DMS79 (cell line): ENCODE results near the gene PARD3.
"Not testable (repeated sequence)": the region's sequence is repeated elsewhere in the genome, so short reads cannot be mapped to it uniquely, and the experiment has no call there.

Source experiments
- DNase-seq: peaks from one replicate; lab custom pipeline; 2025; lab: John Stamatoyannopoulos, UW

PARD3 gene

DNA sequence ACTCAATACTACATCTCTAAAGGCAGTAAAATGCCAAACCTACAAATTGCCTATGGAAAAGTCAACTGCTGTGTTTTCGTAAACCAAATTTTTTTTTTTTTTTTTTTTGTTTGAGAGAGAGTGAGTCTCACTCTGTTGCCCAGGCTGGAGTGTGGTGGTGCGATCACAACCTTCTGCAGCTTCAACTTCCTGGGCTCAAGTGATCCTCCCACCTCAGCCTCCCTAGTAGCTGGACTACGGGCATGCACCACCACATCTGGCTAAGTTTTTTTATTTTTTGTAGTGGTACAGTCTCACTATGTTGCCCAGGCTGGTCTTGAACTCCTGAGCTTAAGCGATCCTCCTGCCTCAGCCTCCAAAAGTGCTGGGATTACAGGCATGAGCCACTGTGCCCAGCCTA, 74.0 kb downstream of the PARD3 start:
- DNase-seq = not testable (repeated sequence)

DNA sequence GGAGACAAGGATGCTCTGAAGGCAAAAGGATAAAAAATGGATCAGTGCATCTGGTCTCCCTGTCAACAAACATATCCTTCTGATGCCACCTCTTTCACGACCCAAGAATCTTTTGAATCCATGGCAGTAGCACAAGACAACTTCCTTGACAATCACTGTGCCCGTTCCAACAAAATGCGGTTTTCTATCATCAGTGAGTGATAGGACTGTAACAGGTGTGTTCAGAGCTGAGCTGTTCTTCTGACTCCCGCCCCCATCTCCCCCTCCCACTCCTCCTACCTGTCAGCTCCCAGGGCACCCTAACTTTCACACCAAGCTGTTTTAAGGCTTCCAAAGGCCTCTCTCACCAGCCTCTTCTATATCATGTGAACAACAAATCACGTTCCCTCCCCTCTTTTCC, 74.8 kb downstream of the PARD3 start:
- DNase-seq = no peak

DNA sequence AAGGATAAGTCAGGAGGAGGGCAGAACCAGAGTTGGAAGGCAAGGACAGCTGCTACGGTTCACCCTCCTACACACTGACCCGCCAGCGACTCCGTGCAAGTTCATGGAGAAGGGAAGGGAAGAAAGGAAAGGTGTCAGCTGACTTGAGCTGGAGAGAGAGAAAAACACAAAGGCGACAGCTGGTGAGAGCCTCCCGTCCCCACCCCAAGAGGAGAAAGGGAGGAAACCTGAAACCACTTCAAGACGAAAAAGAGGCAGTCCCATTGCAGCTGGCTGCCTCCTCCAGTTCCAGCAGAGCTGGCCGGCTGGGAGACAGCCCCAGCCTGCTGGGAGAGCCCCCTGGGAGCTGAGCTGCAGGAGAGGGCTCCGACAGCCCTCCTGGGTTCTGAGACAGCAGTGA, 75.2 kb downstream of the PARD3 start:
- DNase-seq = peak; percentile 53

DNA sequence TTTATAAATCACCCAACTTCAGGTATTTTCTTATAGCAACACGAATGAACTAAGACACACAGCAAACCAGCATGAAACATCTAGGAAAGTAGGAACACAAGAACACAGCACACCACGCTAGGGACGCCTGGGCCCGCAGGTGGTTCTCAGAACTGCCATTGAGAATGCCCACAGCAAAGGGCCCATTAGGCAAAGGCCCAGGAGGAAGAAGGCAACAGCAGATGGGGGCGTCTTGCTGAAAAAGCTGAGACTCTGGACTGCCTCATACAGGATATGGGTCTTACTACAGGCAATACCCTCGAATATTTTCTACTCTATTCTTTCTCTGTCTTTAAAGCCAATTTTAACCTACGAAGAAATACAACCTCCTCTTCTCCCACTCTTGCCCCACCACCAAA, 77.3 kb downstream of the PARD3 start:
- no peak for DNase-seq

DNA sequence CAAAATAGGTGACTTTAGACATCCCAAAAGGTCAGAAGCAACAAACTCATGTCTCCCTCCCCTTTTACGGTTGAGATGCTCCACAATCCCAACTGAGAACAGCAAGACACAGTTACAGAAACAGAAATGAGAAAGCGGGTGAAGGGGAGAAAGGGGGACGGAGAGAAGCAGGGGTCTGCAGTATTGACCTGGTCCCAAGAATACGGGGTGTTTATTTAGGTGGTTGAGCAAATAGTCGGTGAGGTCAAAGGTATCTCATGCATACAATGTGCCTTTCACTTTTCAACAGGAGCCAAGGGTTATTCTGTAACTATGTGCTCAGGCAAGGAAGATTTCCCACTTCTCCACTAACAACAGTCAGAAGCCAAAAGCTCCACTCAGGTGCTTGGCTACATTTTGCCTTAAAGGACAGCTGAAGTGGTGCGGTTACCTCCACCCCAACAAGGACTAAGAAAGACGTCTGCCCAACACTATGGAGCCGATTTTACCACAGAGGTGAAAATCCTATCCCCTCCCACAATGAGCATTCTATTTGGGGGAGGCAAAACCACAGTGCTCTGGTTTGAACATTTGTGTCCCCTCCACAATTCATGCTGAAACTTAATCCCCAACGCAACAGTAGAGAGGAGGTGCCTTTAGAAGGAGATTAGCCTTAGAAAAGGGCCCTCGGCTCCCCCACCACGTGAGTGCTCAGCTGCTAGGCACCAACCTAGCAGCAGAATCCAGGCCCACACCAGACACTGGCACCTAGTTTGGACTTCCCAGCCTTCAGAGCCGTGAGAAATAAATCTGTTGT, 77.9 kb downstream of the PARD3 start:
- DNase-seq = no peak

DNA sequence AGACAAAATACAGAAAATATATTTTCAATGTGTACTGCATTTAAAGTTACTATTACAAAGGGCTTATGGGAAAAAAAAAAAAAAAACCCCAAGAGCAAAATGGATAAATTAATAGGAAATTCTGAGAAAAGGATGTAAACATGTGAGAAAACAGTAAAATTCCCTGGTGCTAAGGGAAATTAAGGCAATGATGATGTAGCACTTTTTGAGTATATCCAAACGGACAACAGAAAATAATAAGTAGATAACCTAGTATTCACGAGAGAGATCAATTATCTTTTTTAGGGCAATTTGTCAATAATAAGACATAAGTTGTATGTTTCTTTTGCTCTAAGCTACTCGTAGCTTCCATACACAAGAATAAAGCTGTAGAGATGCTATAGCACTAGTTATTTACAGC, 80.2 kb downstream of the PARD3 start:
- DNase-seq = no peak

DNA sequence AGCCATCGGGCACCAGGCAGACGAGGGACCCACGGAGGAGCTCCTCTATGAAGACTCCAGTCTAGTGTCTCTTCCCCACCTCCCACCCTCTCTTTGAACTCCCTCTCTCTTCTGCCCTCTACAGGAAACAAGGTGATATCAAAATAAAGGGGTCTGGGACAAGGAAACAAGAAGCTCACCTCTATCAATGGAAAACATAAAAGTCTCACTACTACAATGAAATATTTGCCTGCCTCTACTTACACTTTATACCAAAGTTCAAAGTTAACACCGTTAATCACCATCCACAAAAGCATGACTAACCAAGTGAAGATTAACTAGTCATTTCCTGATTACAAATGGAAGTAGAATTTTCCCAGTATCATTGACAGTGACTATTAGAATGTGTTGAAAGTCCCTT, 82.2 kb downstream of the PARD3 start:
- no peak for DNase-seq

DNA sequence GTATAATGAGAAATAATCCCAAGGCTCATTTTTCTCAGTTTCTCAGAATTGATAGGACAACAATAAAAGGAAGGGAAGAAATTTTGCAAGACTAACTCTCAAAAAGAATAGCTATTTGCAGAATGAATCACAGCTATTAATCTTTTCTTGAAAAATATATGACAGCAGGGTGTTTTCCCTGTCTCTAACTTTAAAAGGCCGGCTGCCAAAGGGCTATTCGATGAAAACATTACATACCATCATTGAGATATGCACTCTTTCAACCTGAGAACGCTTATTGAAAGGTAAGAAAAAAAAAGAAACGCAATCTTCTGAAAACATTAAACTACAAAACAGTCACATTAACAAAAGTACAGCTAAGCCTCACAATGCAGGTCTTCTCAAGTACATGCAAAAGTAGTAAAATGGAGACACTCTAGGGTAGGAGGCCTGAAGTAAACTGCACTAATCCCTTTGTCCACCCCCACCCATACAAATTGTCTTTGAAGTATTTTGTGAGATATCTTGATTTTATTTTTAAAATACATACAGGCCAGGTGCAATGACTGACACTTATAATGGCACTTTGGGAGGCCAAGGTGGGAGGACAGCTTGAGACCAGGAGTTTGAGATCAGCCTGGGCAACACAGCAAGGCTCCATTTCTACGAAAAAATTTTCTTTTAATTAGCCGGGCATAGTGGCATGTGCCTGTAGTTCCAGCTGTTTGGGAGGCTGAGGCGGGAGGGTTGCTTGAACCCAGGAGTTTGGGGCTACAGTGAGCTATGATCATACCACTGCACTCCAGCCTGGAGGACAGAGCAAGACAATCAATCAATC, 83.0 kb downstream of the PARD3 start:
- no peak for DNase-seq

DNA sequence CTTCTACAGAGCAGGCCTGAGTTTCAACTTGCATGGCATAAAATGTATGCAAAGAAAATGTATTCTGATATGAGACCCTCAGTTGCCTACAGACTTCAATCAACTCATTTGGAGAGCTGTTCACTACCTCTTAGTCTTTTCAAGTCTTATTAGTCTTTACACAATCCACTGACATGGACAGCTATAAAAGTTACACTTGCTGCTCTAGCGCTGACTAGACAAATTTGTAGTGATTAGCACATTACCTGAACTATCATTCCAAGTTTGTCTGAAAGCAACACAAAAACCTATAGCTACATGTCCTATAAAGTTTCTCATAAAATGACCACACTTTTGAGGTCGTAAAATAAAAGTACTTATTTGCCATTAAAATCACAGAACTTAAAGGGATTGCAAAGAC, 83.9 kb downstream of the PARD3 start:
- DNase-seq = no peak

DNA sequence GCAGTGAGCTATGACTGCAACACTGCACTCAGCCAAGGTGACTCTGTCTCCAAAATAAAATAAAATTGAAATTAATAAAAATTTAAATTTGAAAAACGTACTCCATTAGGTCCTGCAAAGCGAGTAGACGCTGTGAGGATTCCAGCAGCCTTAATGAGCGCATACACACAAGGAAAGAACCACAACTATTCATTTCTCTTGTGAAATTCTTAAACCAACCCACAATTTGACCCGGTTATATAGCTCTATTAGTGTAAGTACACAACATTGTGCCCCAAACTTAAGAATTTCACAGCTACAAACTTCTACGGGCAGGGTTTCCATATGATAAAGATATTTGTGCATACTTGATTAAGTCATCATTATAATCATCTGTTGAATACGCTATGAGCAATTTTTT, 84.4 kb downstream of the PARD3 start:
- no peak for DNase-seq

DNA sequence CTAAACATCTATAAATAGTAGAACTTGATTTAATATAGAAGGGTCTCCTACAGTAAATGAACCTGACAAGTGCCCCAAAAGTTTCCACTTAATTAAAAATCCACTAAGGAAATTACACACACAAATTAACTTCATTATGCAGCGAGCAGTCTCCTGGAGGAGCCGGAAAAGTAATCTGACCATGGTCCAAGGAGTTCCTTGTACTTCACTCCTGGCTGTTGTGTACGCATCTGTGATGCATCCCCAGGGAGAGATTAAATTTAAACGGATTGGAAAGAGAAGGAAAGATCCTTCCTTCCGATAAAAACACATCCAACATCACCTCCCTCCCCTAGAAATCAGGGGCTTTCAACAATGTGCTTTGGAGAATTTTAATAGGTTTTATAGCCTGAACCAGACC, 85.5 kb downstream of the PARD3 start:
- no peak for DNase-seq

DNA sequence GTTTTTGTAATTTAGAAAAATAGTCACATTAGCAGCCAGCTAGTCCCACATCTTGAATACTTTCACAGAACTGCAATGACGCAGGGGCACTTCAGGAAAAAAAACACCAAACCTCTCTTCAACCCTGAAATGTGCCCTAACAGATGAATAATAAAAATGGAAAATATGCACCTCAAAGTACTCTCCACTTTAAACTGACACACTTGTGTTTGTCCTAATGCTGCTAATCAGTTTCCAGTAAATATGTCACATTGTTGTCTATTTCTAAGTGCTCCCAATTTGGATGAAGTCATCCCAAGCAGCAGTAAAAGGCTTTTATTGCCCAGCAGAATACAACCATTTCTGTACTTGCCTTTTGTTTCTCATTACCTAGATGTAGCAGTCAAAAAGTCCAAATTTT, 86.7 kb downstream of the PARD3 start:
- no peak for DNase-seq

DNA sequence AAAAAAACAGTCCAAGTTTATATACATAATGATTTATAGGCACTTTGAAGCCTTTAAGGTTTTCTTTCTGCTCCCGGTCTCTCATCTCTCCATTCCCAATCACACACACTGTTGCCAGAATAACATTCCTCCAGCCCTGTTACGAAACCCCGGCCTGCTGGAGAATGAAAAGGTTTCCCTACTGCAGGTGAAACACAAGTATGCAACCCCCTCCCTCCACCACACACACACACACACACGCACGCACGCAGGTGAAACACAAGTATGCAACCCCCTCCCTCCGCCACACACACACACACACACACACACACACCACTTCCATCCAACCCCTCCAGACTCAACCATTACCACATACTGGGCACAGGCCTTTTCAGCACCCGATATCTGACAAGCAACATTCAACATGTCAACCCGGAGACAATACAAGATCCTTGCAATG, 87.5 kb downstream of the PARD3 start:
- DNase-seq = no peak

DNA sequence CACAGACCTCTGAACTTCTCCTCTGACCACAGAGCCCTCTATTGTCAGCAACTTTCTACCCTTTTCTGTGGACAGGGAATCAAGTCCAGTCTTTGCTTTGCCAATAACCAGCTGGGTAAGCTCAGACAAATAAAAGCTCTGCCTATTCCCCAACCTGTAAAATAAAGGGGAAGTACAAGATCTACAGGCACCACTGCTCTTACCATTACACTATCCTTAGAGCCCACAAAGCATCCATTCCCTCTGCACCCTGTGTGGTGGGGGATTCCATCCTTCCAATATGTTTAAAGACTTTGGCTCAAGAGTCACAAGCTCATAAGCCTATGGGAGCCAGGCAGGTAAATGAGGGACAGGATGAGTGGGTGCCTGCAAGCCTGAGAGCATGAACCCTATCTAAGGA, 88.2 kb downstream of the PARD3 start:
- DNase-seq = no peak

DNA sequence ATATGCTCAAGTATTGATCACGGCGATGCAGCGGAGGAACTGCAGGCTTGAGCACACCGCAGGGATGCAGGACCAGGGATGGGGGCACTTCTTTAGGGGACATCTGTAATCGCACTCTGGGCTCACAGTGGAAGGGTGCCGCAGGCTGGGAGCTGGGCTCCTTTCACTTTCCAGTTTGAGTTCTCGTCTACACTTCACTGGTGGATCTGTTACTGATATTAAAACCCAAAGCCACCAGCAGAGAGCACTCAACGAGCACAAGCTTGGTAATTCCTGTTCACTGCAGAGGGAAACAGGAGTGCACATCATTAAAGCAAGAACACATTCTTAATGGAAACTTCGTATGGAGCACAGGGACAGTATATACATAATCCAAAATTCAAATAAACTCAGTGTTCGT, 91.3 kb downstream of the PARD3 start:
- no peak for DNase-seq

DNA sequence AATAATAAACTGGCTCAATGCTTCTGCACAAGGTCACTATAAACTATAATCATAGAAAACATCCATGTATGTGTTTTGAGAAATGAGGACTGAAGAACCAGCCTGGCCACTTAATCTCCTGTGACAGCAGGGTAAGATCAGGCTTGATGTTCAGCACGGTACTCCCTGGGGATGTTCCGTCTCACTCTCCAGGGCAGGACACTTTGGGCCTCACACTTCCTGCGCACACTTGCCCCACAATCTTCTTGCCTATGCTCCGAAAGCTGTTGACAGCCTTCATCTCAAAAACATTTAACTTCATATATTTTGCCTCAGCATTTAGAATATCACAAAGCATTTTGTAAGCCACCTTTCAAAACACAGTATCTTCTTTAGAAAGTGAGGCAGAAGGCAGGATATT, 92.7 kb downstream of the PARD3 start:
- DNase-seq = no peak

DNA sequence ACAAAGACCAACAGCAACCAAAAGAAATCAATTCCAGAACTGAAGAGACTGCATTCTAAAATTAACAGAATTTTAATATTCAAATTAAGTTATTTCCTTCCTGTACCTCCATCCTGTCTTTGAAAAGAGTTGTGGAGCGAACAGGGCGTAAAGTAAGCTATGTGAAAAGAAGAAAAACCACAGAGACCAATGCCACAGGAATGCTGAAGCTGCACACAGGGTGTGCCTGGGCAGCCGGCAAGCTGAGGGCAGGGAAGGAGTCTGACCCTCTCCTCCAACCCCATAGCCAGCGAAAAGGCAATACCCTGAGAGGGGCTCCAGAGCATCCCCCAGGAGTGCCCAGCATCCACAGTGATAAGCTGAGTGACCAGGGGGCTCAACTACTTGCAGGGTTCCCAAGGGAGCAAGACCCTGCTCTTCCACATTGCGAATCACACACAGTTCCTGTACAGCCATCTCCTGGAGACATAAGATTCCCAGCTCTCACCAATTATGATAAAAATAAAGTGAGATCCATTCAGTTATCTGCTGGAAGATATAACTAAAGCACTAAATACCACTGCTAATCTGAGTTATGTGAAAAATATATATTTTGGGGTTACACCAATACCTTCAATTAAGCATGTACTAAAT, 93.8 kb downstream of the PARD3 start:
- no peak for DNase-seq

DNA sequence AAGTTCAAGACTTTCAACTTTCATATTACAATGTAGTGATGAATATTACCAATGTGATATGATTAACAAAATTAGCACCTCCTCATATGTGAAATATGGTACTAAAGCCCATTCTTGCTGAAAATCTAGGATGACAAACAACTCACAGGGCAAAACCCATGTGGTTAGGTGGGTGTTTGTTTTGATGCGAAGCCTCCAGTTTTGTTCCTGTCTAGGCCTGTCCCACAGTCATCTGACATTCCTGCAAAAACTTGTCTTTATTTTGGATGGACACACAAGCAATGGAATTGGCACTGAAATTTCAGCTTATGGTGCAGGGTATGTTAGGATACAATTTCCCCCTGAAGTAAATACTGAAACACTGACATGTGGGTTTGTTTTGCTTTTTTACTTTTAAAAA, 95.3 kb downstream of the PARD3 start:
- no peak for DNase-seq

DNA sequence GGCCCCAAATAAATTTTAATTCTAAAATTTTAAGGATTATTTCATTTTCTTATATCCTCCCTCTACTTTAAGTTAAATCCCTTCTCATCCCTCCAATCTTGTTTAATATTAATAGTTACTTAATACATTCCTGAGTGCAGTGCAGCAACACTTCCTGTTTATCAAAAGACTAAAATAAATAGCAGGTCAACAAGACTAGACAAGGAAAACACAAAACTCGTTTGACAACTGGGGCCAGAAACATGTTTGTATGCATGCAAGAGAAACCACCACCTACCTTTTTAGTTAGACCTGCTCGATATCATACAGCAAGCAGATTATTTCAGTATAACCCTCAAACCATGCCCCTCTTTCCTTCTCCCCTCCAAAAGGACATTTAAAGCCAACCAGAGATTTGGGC, 95.8 kb downstream of the PARD3 start:
- DNase-seq = no peak

DNA sequence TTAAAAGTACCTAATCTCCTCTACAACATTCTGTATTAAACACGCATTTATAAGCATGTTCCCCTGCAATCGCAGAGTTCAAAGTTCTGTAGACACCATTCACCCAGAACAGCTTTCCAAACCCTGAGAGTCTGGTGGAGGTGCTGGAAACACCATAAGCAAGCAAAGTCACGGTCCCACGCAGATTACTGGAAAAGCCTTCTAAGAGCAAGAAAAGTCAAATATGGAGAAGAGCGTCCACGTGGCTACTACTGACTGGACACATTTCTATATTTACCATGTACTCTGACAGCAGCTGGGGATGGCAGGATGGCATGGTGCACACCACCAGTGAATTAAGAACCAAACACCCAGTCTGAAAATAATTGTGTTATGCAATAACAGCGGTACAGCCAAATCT, 97.7 kb downstream of the PARD3 start:
- DNase-seq = no peak

DNA sequence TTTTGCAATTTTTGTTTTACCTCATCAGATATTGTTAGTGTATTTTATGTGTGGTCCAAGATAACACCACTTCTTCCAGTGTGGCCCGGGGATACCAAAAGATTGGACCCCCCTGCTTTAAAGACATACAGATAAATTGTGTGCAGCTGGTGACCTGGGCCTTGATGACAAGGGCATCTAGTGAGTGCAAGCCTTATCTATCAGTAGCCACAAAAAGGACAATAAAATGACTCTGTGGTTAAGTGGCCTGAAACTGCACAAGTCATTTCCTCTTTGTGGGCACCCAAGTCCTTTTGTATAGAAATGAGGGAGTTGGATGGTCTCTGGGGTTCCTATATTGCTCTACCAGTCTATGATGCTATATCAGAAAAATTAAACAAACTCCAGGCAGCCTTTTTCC, 98.1 kb downstream of the PARD3 start:
- DNase-seq = no peak

DNA sequence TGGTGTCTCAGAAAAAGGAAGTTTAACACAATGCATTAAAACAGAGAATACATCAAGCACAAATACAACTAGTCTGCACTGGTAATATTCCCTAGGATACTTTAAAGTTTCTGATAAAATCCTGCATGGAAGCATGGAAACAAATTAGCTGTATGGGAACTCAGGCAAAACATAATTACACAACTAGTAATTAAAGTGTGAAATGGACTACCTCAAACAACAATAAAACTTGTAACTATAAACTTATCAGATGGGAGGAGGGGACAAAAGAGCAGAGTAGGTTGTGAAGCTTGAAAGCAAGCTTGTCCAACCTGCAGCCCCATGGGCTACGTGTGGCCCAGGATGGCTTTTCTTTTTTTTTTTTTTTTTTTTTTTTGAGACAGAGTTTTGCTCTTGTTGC, 98.9 kb downstream of the PARD3 start:
- DNase-seq = no peak
